Measurements from ENCODE around the gene PLIN5.

- TF ChIP-seq CTCF (IDR thresholded peaks at IDR 0.05) = no peak
- no peak for TF ChIP-seq POLR2A (IDR thresholded peaks at IDR 0.05)
These were observed 17.5 kb downstream of the PLIN5 start for GRCh38 chr19:4517451-4518057.
